GM10266 (cell line): ENCODE measurements around the gene NTN4.
"Not testable (repeated sequence)": the region's sequence is repeated elsewhere in the genome, so short reads cannot be mapped to it uniquely, and the experiment has no call there.

ENCODE experiments used
- DNase-seq: peaks from one replicate; pipeline ENCODE4 v3.0.0; 2012; ENCODE audit errors: extremely low spot score
- CTCF ChIP-seq: IDR thresholded peaks from 2 replicates; pipeline ENCODE4 v1.5.1; 2012; ENCODE audit warnings: mild to moderate bottlenecking, low read depth; ENCODE audit not compliant: control insufficient read depth, insufficient read depth; ENCODE audit errors: missing control alignments

NTN4 gene

DNA sequence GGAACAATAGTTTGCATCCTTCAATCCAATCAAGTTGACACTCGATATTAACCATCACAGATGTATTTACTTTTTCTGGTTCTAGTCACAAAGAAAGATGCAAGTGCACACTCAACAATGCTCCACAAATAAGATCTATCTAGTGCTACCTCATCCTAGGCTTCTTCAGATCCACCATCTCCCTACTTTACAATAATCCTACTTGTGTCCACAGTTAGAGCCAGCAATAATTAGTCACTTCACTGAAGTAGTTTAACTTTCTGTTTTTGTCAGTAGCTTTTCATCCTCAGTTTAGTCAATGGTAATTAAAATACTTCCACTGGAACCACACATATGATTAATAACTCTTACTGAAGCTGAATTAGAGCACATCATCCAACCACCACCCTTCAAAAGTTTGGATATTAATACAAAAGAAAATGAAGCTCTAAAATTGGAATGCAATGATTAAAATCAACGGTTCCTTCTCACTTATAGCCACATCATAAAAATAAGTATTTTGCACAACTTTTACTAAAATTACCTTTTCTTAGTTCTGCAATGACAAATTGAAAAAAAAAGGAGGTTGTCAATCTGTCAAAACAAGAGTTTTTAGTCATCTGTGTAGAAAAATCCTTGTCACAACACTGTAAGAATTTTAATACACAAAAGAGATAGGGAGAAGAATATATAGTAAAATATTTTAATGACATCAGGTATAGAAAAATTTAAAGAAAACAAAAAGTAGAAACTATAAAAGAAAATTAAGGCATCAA, 39.9 kb upstream of the NTN4 start:
- no peak for DNase-seq
- no peak for TF ChIP-seq CTCF

DNA sequence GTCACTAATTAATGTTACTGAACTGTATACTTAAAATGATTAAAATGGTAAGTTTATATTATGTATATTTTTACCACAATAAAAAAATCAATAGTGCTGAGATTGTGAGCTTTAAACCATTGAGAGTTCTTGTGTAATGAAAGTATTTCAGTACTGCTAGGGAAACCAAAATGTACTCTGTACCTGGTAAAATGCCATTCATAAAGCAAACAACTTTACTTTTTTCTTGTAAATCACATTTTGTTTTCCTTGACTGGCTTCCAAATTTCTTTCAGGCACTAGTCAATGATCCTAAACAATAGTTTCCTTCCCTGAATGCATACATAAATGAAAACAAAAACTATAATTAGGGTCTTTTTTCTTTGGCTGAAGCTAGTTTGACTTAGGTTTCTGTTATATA, 38.8 kb upstream of the NTN4 start:
- no peak for TF ChIP-seq CTCF
- DNase-seq, result no peak

DNA sequence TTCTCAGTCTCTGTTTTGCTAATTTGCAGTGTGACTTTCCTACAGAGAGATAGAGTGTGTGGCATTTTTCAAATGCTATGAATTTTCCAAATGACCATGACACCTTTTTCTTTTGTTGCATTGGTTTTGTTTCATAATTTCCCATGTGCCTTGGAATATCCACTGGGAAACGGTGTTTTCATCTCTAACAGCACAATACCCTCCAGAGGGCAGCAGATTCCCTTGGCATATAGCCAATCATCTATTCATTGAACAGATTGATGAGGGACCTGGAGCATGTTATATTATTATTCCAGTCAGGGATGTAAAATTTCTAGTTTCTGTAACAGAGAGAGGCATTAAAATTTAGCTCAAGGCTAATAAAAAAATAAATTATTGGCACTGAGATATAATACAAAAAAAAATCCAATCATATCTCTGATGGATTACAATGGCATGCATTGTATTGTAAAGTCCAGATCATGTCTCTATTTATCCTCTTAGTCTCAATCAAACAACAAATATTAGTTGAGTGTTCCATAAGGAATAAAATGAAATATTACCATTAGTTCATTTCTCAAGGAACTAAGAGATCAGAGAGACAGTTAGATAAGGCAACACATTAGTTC, 29.6 kb upstream of the NTN4 start:
- DNase-seq, result no peak
- TF ChIP-seq CTCF, result peak; percentile 18

GRCh38 chr12:95815632-95816212, 25.2 kb upstream of the NTN4 start:
- DNase-seq, result peak; percentile 36
- TF ChIP-seq CTCF, result peak; percentile 59

DNA sequence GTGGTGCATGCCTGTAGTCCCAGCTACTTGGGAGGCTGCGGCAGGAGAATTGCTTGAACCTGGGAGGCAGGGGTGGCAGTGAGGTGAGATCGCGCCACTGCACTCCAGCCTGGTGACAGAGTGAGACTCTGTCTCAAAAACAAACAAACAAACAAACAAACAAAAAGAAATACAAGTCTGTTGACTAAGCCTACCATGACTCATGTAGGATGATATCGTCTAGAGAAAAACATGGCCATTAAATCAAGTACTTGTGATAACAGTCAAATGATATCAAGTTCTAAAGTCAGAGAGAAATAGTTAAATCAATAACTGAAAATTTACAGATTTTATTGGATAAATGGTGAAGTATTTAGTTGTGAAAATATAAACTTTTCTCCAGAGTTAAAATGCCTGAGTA, 21.6 kb upstream of the NTN4 start:
- not testable (repeated sequence) for DNase-seq

- no peak for TF ChIP-seq CTCF
- DNase-seq, result no peak
Observed at GRCh38 chr12:95810411-95810810, 19.8 kb upstream of the NTN4 start.

DNA sequence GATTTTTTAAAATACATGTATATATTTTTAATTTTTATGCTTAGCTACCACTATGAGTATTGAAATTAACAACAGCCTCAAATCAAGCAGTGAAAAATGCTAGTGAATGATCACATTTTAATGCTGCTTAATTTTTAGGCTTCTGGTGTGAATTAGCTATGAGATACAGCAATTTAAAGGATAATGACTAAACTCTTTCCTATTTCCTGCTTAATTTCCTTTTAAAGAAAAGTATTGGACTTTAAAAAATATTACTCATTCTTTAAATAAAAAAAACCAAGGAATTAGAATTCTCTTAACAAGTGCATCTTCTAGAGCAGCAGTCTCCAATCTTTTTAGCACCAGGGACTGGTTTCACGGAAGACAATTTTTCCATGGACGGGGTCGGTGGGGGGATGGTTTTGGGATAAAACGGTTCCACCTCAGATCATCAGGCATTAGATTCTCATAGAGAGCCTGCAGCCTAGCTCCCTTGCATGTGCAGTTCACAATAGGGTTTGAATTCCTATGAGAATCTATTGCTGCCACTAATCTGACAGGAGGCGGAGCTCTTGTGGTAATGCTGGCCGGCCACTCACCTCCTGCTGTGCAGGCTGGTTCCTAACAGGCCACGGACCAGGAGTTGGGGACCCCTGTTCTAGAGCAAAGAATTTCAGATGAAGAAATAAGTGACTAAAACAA, 18.6 kb upstream of the NTN4 start:
- TF ChIP-seq CTCF, result no peak
- DNase-seq, result no peak
